MM.1S (cell line): ENCODE data around the gene FUCA1.

Experiments
- DNase-seq: peaks from one replicate; pipeline ENCODE4 v3.0.0-alpha.2; 2015
- H2AFZ ChIP-seq: fragments of 300-600 bp; sonication (generic); 2 replicates; pipeline ENCODE4 v1.6.0; 2016; ENCODE audit warnings: antibody characterized with exemption, low read length
- H3F3A ChIP-seq: fragments of 300-600 bp; sonication (generic); 2 replicates; pipeline ENCODE4 v1.6.1; 2016; ENCODE audit warnings: mild to moderate bottlenecking, antibody characterized with exemption, low read length, moderate library complexity, mixed read lengths; ENCODE audit not compliant: insufficient read depth
- H3K27ac ChIP-seq: fragments of 300-600 bp; sonication (generic); 2 replicates; pipeline ENCODE4 v1.5.1; 2016; ENCODE audit warnings: mild to moderate bottlenecking, low read length
- H3K27me3 ChIP-seq: fragments of 300-600 bp; sonication (generic); replicated peaks from 2 replicates; pipeline ENCODE4 v1.6.0; 2016; ENCODE audit warnings: low read length; ENCODE audit not compliant: insufficient read depth
- H3K36me3 ChIP-seq: fragments of 300-600 bp; sonication (generic); replicated peaks from 2 replicates; pipeline ENCODE4 v1.6.1; 2016; ENCODE audit warnings: mild to moderate bottlenecking, low read length, mixed read lengths; ENCODE audit not compliant: insufficient read depth
- H3K4me1 ChIP-seq: fragments of 300-600 bp; sonication (generic); 2 replicates; pipeline ENCODE4 v1.6.1; 2016; ENCODE audit warnings: low read length, mixed read lengths
- H3K4me2 ChIP-seq: fragments of 300-600 bp; sonication (generic); 2 replicates; pipeline ENCODE4 v1.6.0; 2016; ENCODE audit warnings: low read depth, low read length
- H3K4me3 ChIP-seq: fragments of 300-600 bp; sonication (generic); 2 replicates; pipeline ENCODE4 v1.5.1; 2016; ENCODE audit warnings: low read length, mixed read lengths
- H3K79me2 ChIP-seq: fragments of 300-600 bp; sonication (generic); 2 replicates; pipeline ENCODE4 v1.6.1; 2016; ENCODE audit warnings: mixed run types, low read length, mixed read lengths
- H3K9ac ChIP-seq: fragments of 300-600 bp; sonication (generic); 2 replicates; pipeline ENCODE4 v1.6.1; 2016; ENCODE audit warnings: low read length, mixed read lengths
- H3K9me2 ChIP-seq: fragments of 300-600 bp; sonication (generic); replicated peaks from 2 replicates; pipeline ENCODE4 v1.6.1; 2016; ENCODE audit warnings: mild to moderate bottlenecking, low read length, mixed read lengths; ENCODE audit not compliant: insufficient read depth
- H3K9me3 ChIP-seq: fragments of 300-600 bp; sonication (generic); replicated peaks from 2 replicates; pipeline ENCODE4 v1.6.1; 2016; ENCODE audit warnings: mild to moderate bottlenecking, low read length, mixed read lengths; ENCODE audit not compliant: insufficient read depth
- H4K20me1 ChIP-seq: fragments of 300-600 bp; sonication (generic); 2 replicates; pipeline ENCODE4 v1.6.1; 2016; ENCODE audit warnings: mild to moderate bottlenecking, low read length, moderate library complexity, mixed read lengths; ENCODE audit not compliant: insufficient read depth
- CTCF ChIP-seq: fragments of 300-600 bp; sonication (generic); IDR thresholded peaks from 2 replicates; pipeline ENCODE4 v1.5.1; 2016; ENCODE audit warnings: antibody characterized with exemption, low read length, mixed read lengths
- EZH2 ChIP-seq: fragments of 300-600 bp; sonication (generic); optimal IDR thresholded peaks from 2 replicates; pipeline ENCODE3; 2017; ENCODE audit warnings: low read depth, mild to moderate bottlenecking, antibody characterized with exemption, low read length, mixed read lengths
- EZH2phosphoT487 ChIP-seq: fragments of 300-600 bp; sonication (generic); IDR thresholded peaks from 2 replicates; pipeline ENCODE4 v1.6.1; 2018; ENCODE audit warnings: antibody characterized with exemption, low read length

The FUCA1 gene

GRCh38 chr1:23806280-23806679 is 61.8 kb downstream of the FUCA1 start:
- Histone ChIP-seq H4K20me1 (no peaks in the 10 kb centered on the region), H2AFZ (no peak overlapping the region), H3K4me3 (no peak overlapping the region), H3K9me2 (no peaks in the 10 kb centered on the region), H3K79me2 (no peaks in the 10 kb centered on the region), H3K9me3 (no peaks in the 10 kb centered on the region), H3F3A (peaks cover 16% of the 10 kb centered on the region), H3K27ac (no peak overlapping the region), H3K27me3 (no peaks in the 10 kb centered on the region), H3K36me3 (no peaks in the 10 kb centered on the region), H3K9ac (no peak overlapping the region), H3K4me1 (peaks cover 24% of the 10 kb centered on the region), H3K4me2 (no peak overlapping the region)
- no peak for DNase-seq
- TF ChIP-seq EZH2 (no peak), CTCF (no peak), EZH2phosphoT487 (no peak)

- DNase-seq = no peak
- no peaks in the 10 kb centered on the region for H3K9me3 ChIP-seq
- no peak overlapping the region for H2AFZ ChIP-seq
- H3K4me1 ChIP-seq = peaks cover 18% of the 10 kb centered on the region
- no peak for TF ChIP-seq EZH2phosphoT487
- no peak for TF ChIP-seq CTCF
- H3K79me2 ChIP-seq = no peaks in the 10 kb centered on the region
- no peaks in the 10 kb centered on the region for H3K27me3 ChIP-seq
- no peak overlapping the region for H3K4me2 ChIP-seq
- no peak overlapping the region for H3K9ac ChIP-seq
- H3K36me3 ChIP-seq = no peaks in the 10 kb centered on the region
- no peak overlapping the region for H3K4me3 ChIP-seq
- no peaks in the 10 kb centered on the region for H3K9me2 ChIP-seq
- H4K20me1 ChIP-seq = no peaks in the 10 kb centered on the region
- H3K27ac ChIP-seq = no peak overlapping the region
- H3F3A ChIP-seq = peaks cover 14% of the 10 kb centered on the region
Observed at GRCh38 chr1:23805025-23805424, 63.1 kb downstream of the FUCA1 start.

GRCh38 chr1:23804183-23804835 is 63.8 kb downstream of the FUCA1 start:
- Histone ChIP-seq H3K27ac (no peak overlapping the region), H3K9ac (no peak overlapping the region)

More at GRCh38 chr1:23804183-23804835, 63.8 kb downstream of the FUCA1 start:
- no peaks in the 10 kb centered on the region for H3K9me2 ChIP-seq
- H3K9me3 ChIP-seq = no peaks in the 10 kb centered on the region
- no peak overlapping the region for H2AFZ ChIP-seq
- no peaks in the 10 kb centered on the region for H4K20me1 ChIP-seq
- DNase-seq = no peak
- H3K36me3 ChIP-seq = no peaks in the 10 kb centered on the region
- TF ChIP-seq EZH2 (no peak), EZH2phosphoT487 (no peak), CTCF (peak; percentile 18)
- H3F3A ChIP-seq = peaks cover 12% of the 10 kb centered on the region
- H3K27me3 ChIP-seq = no peaks in the 10 kb centered on the region
- H3K79me2 ChIP-seq = no peaks in the 10 kb centered on the region
- H3K4me1 ChIP-seq = peaks cover 15% of the 10 kb centered on the region
- H3K4me2 ChIP-seq = no peak overlapping the region
- H3K4me3 ChIP-seq = no peak overlapping the region
